ENCODE results near the gene PARL.

Gene PARL, protein sequence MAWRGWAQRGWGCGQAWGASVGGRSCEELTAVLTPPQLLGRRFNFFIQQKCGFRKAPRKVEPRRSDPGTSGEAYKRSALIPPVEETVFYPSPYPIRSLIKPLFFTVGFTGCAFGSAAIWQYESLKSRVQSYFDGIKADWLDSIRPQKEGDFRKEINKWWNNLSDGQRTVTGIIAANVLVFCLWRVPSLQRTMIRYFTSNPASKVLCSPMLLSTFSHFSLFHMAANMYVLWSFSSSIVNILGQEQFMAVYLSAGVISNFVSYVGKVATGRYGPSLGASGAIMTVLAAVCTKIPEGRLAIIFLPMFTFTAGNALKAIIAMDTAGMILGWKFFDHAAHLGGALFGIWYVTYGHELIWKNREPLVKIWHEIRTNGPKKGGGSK

DNA sequence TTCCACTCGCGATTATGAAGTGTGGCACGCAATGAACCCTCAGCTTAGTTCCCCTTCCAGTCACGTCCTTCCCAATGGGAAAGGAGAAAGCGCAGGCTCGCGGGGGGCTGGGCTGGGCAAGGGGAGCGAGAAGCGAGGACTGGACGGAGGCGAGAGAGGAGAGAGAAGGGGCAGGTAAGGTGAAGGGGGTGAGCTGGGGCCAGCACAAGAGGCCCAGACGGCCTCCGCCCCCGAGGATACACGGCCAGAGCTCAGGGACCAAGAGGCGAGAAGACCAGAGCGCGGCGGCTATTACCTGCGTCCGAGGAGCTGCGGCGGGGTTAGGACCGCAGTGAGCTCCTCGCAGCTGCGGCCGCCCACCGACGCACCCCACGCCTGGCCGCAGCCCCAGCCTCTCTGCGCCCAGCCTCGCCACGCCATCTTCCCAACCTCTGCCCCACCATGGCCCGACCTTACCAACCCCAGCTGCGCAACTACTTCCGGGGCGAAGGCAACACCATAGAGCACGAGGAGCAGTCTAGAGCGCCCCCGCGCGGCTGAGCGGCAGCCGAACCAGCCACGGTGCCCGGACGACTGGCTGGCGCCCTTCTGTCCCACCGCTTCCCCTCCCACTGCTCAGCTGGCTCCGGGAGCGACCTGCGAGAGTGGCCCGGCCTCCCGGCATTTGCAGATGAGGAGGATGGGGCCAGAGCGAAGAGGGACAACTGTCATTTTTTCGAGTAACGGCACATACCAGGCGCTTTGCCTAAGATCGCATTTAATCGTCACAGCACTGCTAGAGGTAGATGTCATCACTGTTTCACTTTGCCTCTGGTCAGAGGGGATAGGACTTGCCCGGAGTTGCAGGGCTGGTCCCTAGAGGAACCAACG lies at the start of gene PARL:
Gene PARL, minus strand, starts transcription at position 454 of the 870 bp plus-strand sequence. Its CDS starts 34 bp downstream, at position 420.
- H3K9me3 ChIP-seq (ENCODE audit: control insufficient read depth, low read depth, low read length), result no peaks in the 10 kb centered on the region
- H3K4me3 ChIP-seq (ENCODE audit: low read length), result peak within 1 kb of the TSS; percentile 73
- H3K36me3 ChIP-seq (ENCODE audit: control insufficient read depth, low read depth, low read length), result no peaks in the 10 kb centered on the region
- H3K4me1 ChIP-seq (ENCODE audit: control insufficient read depth, low read depth, low read length), result peaks cover 6% of the 10 kb centered on the region
- H3K27me3 ChIP-seq (ENCODE audit: control insufficient read depth, insufficient read depth, low read length), result no peaks in the 10 kb centered on the region
- H3K27ac ChIP-seq (ENCODE audit: low read length), result no peak within 1 kb of the TSS
- H3K9ac ChIP-seq (ENCODE audit: low read length), result peak within 1 kb of the TSS; percentile 77

GRCh38 chr3:183933160-183933559 lies 48.5 kb upstream of the PARL start:
- Histone ChIP-seq H3K4me3 (ENCODE audit: low read length) (no peak overlapping the region), H3K36me3 (ENCODE audit: control insufficient read depth, low read depth, low read length) (peaks cover 11% of the 10 kb centered on the region), H3K9ac (ENCODE audit: low read length) (no peak overlapping the region), H3K9me3 (ENCODE audit: control insufficient read depth, low read depth, low read length) (no peaks in the 10 kb centered on the region), H3K4me1 (ENCODE audit: control insufficient read depth, low read depth, low read length) (no peaks in the 10 kb centered on the region), H3K27ac (ENCODE audit: low read length) (no peak overlapping the region), H3K27me3 (ENCODE audit: control insufficient read depth, insufficient read depth, low read length) (no peaks in the 10 kb centered on the region)

DNA sequence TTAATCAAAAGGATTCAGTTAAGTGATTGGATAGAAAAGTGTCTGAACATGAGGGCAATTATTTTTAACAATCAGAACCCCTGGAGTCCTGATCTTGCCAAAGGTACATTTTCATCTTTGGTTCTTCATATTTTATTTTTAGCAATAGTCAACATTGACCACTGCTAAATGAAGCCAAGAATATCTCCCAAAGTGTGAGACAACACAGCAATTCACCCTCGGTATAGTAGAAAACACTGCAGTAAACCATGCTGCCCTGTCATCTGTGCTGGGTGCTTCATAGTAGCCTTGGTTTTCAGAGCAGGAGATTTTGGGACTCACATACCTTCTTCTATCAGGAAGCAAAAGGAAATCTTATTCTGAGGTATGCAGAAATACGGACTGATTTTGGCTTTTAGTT lies 47.2 kb upstream of the PARL start:
- Histone ChIP-seq H3K4me1 (ENCODE audit: control insufficient read depth, low read depth, low read length) (no peaks in the 10 kb centered on the region), H3K27ac (ENCODE audit: low read length) (no peak overlapping the region), H3K27me3 (ENCODE audit: control insufficient read depth, insufficient read depth, low read length) (no peaks in the 10 kb centered on the region), H3K9me3 (ENCODE audit: control insufficient read depth, low read depth, low read length) (no peaks in the 10 kb centered on the region), H3K4me3 (ENCODE audit: low read length) (no peak overlapping the region), H3K9ac (ENCODE audit: low read length) (no peak overlapping the region), H3K36me3 (ENCODE audit: control insufficient read depth, low read depth, low read length) (peaks cover 10% of the 10 kb centered on the region)

DNA sequence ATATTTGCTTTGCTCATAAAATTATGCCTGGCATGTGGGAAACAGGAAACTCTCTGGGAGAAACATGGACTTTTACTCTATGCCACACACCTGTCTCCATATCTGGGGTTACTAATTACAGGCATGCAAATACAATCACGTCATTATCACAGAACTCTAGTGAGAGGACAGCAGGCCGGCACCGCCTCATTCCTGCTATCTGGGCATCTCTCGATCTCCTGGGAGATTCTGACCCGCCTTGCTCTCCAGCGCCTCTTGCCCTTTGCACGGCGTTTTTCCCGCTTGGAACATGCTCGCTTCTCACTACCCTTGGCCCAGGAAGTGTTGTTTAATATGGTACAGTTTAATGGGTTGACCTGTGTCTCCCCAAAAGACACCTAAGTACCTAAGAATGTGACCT lies 45.4 kb upstream of the PARL start:
- H3K9me3 ChIP-seq (ENCODE audit: control insufficient read depth, low read depth, low read length), result no peaks in the 10 kb centered on the region
- H3K9ac ChIP-seq (ENCODE audit: low read length), result no peak overlapping the region
- no peak overlapping the region for H3K27ac ChIP-seq (ENCODE audit: low read length)
- H3K4me3 ChIP-seq (ENCODE audit: low read length), result no peak overlapping the region
- peaks cover 8% of the 10 kb centered on the region for H3K36me3 ChIP-seq (ENCODE audit: control insufficient read depth, low read depth, low read length)
- H3K4me1 ChIP-seq (ENCODE audit: control insufficient read depth, low read depth, low read length), result no peaks in the 10 kb centered on the region
- H3K27me3 ChIP-seq (ENCODE audit: control insufficient read depth, insufficient read depth, low read length), result no peaks in the 10 kb centered on the region

DNA sequence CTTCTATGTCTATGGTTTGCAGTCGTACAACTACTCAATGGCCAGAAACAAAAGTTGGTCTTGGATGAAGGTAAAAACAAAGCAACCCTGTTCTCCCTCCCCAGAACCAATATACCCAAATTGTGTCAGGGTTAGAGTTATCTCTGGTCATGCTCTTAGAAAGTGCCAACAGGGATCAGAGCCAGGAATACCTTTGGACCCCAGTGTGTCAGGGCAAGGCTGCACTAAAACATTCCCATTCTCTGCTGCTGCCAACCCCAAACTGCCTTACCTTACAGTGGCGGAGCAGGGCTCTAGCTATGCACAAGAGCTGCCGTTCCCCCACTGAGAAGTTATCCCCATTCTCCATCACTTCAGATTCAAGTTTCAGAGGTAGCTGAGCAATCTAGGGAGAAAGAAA lies 42.4 kb upstream of the PARL start:
- H3K36me3 ChIP-seq (ENCODE audit: control insufficient read depth, low read depth, low read length), result peaks cover 19% of the 10 kb centered on the region
- no peak overlapping the region for H3K4me3 ChIP-seq (ENCODE audit: low read length)

GRCh38 chr3:183924956-183925355 lies 40.3 kb upstream of the PARL start:
- Histone ChIP-seq H3K27me3 (ENCODE audit: control insufficient read depth, insufficient read depth, low read length) (no peaks in the 10 kb centered on the region), H3K9ac (ENCODE audit: low read length) (no peak overlapping the region), H3K36me3 (ENCODE audit: control insufficient read depth, low read depth, low read length) (peaks cover 19% of the 10 kb centered on the region), H3K9me3 (ENCODE audit: control insufficient read depth, low read depth, low read length) (no peaks in the 10 kb centered on the region), H3K4me3 (ENCODE audit: low read length) (no peak overlapping the region), H3K27ac (ENCODE audit: low read length) (no peak overlapping the region), H3K4me1 (ENCODE audit: control insufficient read depth, low read depth, low read length) (no peaks in the 10 kb centered on the region)

More for the DNA sequence above, 42.4 kb upstream of the PARL start:
- no peaks in the 10 kb centered on the region for H3K9me3 ChIP-seq (ENCODE audit: control insufficient read depth, low read depth, low read length)
- no peaks in the 10 kb centered on the region for H3K4me1 ChIP-seq (ENCODE audit: control insufficient read depth, low read depth, low read length)
- H3K9ac ChIP-seq (ENCODE audit: low read length), result no peak overlapping the region
- H3K27ac ChIP-seq (ENCODE audit: low read length), result no peak overlapping the region
- H3K27me3 ChIP-seq (ENCODE audit: control insufficient read depth, insufficient read depth, low read length), result no peaks in the 10 kb centered on the region

GRCh38 chr3:183924543-183924942 lies 39.9 kb upstream of the PARL start:
- Histone ChIP-seq H3K9ac (ENCODE audit: low read length) (no peak overlapping the region), H3K27ac (ENCODE audit: low read length) (no peak overlapping the region), H3K9me3 (ENCODE audit: control insufficient read depth, low read depth, low read length) (no peaks in the 10 kb centered on the region), H3K4me1 (ENCODE audit: control insufficient read depth, low read depth, low read length) (no peaks in the 10 kb centered on the region), H3K27me3 (ENCODE audit: control insufficient read depth, insufficient read depth, low read length) (no peaks in the 10 kb centered on the region), H3K36me3 (ENCODE audit: control insufficient read depth, low read depth, low read length) (peaks cover 19% of the 10 kb centered on the region), H3K4me3 (ENCODE audit: low read length) (no peak overlapping the region)

DNA sequence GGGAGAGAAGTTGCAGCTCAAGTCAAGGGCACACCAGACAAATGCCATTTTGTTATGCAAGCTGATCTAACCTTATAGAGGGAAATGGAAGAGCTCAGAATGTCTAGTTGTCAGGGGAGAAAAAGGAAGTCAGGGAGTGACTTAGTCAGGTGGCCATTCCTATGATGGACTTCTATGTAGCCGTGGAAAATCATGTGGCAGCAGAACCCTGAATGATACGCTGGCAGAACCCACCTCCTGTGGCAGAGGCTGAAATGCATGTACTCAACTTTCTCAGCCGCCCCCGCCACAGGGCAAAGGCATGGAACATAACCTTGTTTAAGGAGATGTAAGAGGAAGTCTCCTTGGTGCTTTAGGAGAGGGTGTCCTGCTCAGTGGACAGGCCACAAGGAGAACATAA lies 37.7 kb upstream of the PARL start:
- H3K36me3 ChIP-seq (ENCODE audit: control insufficient read depth, low read depth, low read length), result peaks cover 16% of the 10 kb centered on the region
- H3K9ac ChIP-seq (ENCODE audit: low read length), result no peak overlapping the region
- no peaks in the 10 kb centered on the region for H3K4me1 ChIP-seq (ENCODE audit: control insufficient read depth, low read depth, low read length)
- no peak overlapping the region for H3K27ac ChIP-seq (ENCODE audit: low read length)
- H3K27me3 ChIP-seq (ENCODE audit: control insufficient read depth, insufficient read depth, low read length), result no peaks in the 10 kb centered on the region
- H3K9me3 ChIP-seq (ENCODE audit: control insufficient read depth, low read depth, low read length), result no peaks in the 10 kb centered on the region
- no peak overlapping the region for H3K4me3 ChIP-seq (ENCODE audit: low read length)

DNA sequence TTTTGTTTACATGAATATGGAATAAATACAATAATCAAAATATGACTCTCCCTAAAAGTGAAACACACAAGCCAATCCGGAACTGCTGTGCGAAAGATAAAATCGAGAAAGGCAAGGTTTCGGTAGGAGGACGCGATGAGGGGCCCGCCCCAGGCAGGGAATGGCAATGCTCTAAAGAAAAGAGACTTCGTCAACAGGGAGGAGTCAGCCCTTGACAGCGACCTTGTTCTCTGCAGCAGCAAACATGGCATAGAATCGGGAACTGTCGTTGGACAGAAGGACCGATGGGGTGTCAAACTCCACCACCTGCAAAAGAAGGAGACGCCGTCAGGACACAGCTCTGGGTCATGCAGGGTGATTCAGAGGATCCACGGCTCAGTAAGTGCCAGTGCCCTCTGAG lies 36.4 kb upstream of the PARL start:
- Histone ChIP-seq H3K36me3 (ENCODE audit: control insufficient read depth, low read depth, low read length) (peaks cover 15% of the 10 kb centered on the region), H3K9me3 (ENCODE audit: control insufficient read depth, low read depth, low read length) (no peaks in the 10 kb centered on the region), H3K4me1 (ENCODE audit: control insufficient read depth, low read depth, low read length) (no peaks in the 10 kb centered on the region), H3K9ac (ENCODE audit: low read length) (no peak overlapping the region), H3K27me3 (ENCODE audit: control insufficient read depth, insufficient read depth, low read length) (no peaks in the 10 kb centered on the region), H3K4me3 (ENCODE audit: low read length) (no peak overlapping the region), H3K27ac (ENCODE audit: low read length) (no peak overlapping the region)

GRCh38 chr3:183920416-183920815 lies 35.7 kb upstream of the PARL start:
- Histone ChIP-seq H3K4me3 (ENCODE audit: low read length) (no peak overlapping the region), H3K9ac (ENCODE audit: low read length) (no peak overlapping the region), H3K27me3 (ENCODE audit: control insufficient read depth, insufficient read depth, low read length) (no peaks in the 10 kb centered on the region), H3K4me1 (ENCODE audit: control insufficient read depth, low read depth, low read length) (no peaks in the 10 kb centered on the region), H3K27ac (ENCODE audit: low read length) (no peak overlapping the region), H3K9me3 (ENCODE audit: control insufficient read depth, low read depth, low read length) (no peaks in the 10 kb centered on the region), H3K36me3 (ENCODE audit: control insufficient read depth, low read depth, low read length) (peaks cover 14% of the 10 kb centered on the region)

GRCh38 chr3:183918178-183918577 lies 33.5 kb upstream of the PARL start:
- no peak overlapping the region for H3K27ac ChIP-seq (ENCODE audit: low read length)
- no peaks in the 10 kb centered on the region for H3K27me3 ChIP-seq (ENCODE audit: control insufficient read depth, insufficient read depth, low read length)
- H3K36me3 ChIP-seq (ENCODE audit: control insufficient read depth, low read depth, low read length), result no peaks in the 10 kb centered on the region
- H3K9me3 ChIP-seq (ENCODE audit: control insufficient read depth, low read depth, low read length), result no peaks in the 10 kb centered on the region
- H3K9ac ChIP-seq (ENCODE audit: low read length), result no peak overlapping the region
- no peaks in the 10 kb centered on the region for H3K4me1 ChIP-seq (ENCODE audit: control insufficient read depth, low read depth, low read length)
- no peak overlapping the region for H3K4me3 ChIP-seq (ENCODE audit: low read length)

All from iPS-18a (cell line).